HG03460 (cell line): ENCODE measurements around the gene RNF215.

Experiments
- ATAC-seq: cut with Tn5 transposase; IDR thresholded peaks from one replicate; pipeline ENCODE4 v1.9.1; 2021; ENCODE audit not compliant: unreplicated experiment

The RNF215 gene

GRCh38 chr22:30397656-30398635, 10.7 kb upstream of the RNF215 start:
- ATAC-seq = no peak

DNA sequence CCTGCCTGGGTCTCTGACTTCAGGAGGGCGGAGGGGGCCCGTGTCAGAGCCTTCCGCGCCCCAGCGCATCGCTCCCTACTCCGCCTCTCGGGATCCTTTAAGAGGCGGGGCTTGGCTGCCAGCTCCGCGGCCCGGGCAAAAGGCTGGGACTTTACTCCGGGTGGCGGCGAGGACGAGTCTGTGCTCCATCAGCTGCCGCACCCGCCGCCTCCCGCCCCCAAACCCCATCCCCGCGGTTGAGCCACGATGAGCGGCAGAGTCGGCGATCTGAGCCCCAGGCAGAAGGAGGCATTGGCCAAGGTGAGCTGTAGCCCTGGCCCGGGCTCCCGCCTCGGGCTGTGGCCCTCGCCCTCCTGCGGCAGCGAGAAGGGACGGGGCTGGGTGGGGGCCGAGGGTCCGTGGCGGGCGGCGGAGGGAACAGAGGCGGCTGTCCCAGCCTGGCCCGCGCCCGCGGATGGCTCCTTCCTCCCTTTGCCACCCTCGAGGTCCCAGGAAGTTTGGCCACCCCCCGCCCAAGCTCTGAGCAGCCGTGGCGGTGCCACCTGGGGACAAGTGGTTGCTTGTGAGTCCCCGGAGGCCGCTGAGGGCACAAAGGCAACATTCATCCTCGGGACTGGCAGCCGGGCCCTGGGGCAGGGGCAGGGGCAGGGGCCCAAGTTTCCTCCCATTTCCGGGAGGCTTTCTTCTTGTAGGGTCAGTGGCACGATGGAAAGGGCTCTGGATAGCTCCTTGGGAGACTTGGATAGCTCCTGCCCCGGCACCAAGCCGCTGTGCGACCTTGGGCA, 9.9 kb upstream of the RNF215 start, which contains the start of gene SEC14L2:
Gene SEC14L2 (plus strand): TSS at position 148 of the 785 bp plus-strand sequence. CDS start 99 bp downstream, at position 247.
- ATAC-seq = no peak

DNA sequence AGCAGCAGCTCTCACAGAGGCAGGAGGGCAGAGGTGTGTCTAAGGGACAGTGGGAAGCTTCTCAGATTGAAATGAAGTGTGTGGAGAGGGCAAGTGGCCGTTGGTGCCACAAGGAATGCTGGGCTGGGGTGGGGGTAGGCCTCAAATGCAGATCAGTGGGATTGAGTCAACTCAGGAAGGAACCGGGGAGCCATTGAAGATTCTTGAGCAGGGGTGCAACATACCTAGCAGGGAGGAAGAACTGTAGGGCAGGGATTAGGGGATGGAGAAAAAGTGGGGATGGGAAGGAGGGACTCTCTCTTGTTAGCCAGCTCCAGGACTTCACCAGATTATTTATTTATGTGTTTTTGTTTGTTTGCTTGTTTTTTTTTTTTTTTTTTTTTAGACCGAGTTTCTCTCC, 6.7 kb upstream of the RNF215 start:
- no peak for ATAC-seq

DNA sequence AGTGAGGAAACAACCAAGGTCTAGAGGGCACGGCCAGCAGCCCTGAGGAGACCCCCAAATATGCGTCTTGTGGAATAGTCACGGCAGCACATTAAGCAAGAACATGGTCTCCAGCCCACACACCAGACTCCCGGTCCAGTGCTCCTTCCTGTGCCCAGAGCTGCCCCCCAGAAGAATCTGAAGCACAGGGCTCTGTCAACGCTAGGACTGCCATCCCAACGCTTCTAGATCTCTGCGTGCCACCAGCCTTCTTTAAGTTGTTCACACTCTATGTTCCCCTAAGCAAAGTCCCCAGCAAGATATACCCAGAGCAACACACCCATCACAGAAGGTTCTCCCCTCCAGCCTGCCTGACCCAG, 6.1 kb upstream of the RNF215 start:
- ATAC-seq = no peak

- ATAC-seq = no peak
Observed at GRCh38 chr22:30392661-30393321, 5.6 kb upstream of the RNF215 start.

DNA sequence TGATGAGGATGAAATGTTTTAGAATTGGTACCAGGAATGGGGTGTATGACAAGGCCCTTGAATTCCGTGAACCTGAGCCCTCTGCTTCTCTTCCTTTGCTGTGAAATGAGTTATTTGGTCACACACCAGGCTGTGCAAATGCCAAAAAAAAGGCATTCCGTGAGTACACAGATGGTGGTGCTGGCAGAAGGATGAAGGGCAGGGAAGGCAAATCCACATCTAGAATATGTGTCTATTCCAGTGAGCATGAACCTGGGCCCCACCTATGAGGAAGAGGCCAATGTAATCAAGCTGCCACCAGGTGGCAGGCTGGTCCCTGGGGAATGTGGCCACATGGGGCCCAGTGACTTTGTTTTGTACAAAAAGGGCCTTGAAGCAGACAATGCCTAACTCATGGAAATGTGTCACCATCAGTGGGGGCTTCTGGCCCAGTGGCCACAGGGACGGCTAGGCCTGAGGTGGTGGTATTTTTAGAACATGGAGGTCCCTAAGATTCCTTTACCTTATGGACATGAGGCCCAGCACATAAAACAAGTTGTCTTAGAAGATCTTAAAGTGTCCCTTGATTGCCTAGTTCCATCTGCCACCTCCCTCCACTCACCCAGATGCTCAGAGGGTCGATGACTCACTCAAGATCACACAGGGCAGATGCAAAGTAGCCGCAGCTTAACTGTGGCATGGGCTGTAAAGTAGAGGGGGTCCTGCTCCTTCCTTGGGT, 3.9 kb upstream of the RNF215 start:
- ATAC-seq = no peak

DNA sequence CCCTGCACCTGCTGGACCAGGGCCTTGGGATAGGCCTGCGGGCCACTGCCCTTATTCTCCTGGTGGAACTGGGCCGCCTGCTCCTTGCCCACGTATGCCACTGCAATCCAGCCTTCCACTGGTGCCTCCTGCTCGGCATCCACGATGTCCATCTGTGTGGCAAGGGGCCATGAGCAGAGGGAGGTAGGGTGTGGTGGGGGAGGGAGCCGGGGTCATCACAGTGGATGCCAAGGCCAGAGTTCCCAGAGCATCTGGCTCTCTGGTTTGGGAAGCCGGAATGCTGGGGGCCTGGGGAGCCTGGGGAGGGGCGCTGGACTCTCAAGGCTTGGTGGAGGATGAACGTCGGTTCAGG, 627 bp downstream of the RNF215 start:
- ATAC-seq = no peak

- ATAC-seq = no peak
Observed at GRCh38 chr22:30385942-30386341, 1.3 kb downstream of the RNF215 start.

DNA sequence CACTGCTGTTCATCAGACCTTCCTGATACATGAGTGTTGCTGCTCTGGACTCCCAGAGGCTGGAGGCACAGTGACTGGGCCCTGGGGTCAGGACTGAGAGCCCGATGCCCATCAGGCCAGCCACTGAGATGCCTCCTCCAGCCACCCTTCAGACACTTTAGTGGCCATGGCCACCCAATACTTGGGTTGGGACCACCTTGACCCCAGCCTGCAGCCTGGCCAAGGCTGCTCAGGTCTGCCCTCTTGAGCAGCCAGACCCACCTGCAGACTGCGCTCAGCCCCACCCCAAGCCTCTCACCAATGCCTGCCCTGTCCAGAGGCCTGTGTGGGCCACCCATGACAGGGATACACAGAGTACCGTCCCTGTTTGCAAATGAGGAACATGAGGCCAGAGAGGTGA, 4.2 kb downstream of the RNF215 start:
- no peak for ATAC-seq

DNA sequence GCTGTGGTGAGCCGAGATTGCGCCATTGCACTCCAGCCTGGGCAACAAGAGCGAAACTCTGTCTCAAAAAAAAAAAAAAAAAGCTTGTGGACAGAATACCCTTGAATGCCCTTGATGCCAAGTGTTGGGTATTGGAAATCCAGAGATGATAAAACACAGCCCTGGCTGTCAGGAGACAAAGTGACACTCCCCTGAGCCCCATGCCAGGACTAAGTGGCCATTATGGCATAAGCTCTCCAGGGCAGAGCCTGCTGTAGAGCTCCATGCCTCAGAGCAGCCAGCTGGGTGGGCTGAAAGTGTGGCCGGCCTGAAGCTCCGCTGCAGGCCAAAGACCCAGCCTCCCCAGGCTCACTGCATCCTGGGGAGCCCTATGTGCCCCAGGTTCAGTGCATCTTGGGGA, 4.9 kb downstream of the RNF215 start:
- no peak for ATAC-seq

GRCh38 chr22:30381264-30381663, 5.9 kb downstream of the RNF215 start:
- ATAC-seq = no peak

- no peak for ATAC-seq
Observed at GRCh38 chr22:30380011-30380410, 7.2 kb downstream of the RNF215 start.

- ATAC-seq = no peak
Observed at GRCh38 chr22:30375312-30375849, 11.8 kb downstream of the RNF215 start.

DNA sequence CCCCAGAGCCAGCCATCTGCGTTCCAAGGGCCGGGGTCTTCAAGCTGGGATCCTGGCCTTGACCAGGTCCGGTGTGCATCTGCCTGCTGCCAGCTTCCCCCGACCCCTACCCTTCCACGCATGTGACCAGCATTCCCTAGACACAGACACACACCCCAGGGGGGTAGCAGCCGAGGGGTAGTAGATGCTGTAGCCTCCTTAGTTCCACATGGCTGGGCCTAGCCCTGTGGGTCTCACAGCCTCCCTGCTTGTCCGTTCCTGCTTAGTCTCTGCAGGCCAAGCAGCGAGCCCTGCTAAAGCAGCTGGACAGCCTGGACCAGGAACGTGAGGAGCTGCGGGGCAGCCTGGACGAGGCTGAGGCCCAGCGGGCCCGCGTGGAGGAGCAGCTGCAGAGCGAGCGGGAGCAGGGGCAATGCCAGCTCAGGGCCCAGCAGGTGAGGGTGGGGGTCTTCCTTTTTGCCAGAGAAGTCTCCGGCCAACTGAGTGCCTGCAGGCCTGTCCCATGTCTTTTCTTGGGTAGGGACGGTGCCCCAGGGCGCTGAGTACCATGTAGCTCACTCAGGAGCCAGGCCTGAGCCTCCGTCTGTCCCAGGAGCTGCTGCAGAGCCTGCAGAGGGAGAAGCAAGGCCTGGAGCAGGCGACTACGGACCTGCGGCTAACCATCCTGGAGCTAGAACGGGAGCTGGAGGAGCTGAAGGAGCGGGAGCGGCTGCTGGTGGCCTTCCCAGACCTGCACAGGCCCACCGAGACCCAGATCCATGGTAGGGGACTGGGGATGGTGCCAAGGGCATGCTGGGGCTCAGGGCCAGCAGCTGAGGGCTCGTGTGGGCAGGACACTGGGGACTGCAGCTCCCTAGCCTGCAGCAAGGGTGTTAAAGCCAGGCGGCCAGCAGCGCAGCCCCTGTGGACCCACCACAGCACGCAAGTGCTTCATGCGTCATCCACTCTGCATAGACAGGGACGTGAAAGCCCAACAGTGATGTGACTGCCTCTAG, 13.6 kb downstream of the RNF215 start:
- no peak for ATAC-seq

GRCh38 chr22:30372915-30373314, 14.3 kb downstream of the RNF215 start:
- ATAC-seq = no peak

- ATAC-seq = no peak
Observed at GRCh38 chr22:30371981-30372380, 15.2 kb downstream of the RNF215 start.

DNA sequence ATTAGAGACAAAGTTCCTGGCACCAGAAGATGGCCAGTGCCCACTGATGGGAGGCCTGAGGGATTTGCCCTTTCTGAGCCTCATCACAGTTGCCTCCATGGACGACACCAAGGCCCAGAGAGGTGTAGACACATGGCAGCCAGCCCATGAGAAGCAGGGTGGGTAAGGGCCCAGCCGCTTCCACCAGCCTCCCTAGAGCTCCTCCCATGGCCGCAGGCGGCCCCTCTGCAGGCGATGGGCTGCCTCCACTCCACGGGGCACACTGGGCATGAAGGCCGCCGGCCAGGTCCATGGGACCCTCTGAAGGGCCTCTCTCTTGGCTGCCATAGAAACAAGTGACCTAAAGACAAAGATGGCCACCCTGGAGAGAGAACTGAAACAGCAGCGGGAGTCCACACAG, 15.9 kb downstream of the RNF215 start:
- ATAC-seq = no peak

GRCh38 chr22:30370641-30371230, 16.5 kb downstream of the RNF215 start:
- no peak for ATAC-seq

- no peak for ATAC-seq
Observed at GRCh38 chr22:30368420-30368819, 18.8 kb downstream of the RNF215 start.
